ENCODE data around the gene APOBR. TPM values are rescaled to one million over a fixed set of nuclear protein-coding genes. Genes with fewer than 3 reads are reported as not detected.
"Not testable (repeated sequence)": the region's sequence is repeated elsewhere in the genome, so short reads cannot be mapped to it uniquely, and the experiment has no call there.

Gene APOBR
- total RNA-seq, 1 experiment from 2014 or later: 0.10 TPM

DNA sequence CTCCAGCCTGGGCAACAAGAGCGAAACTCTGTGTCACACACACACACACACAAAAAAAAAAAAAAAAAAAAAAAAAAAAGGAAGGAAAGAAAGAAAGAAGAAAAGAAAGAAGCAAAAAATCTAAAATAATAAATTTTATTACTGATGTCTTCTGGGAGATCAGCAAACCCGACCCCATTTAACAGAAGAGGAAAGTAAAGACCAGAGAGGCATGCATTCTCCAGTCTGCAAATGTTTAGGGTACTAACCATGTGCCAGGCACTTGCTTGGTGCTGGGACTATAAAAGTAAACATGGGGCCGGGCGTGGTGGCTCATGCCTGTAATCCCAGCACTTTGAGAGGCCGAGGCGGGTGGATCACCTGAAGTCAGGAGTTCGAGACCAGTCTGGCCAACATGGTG is 51.5 kb downstream of the APOBR start:
- in situ Hi-C loops (cut with HindIII; ENCODE audit: low sequenced_read_pairs); DNase-seq (ENCODE audit: low spot score): not testable (repeated sequence)

DNA sequence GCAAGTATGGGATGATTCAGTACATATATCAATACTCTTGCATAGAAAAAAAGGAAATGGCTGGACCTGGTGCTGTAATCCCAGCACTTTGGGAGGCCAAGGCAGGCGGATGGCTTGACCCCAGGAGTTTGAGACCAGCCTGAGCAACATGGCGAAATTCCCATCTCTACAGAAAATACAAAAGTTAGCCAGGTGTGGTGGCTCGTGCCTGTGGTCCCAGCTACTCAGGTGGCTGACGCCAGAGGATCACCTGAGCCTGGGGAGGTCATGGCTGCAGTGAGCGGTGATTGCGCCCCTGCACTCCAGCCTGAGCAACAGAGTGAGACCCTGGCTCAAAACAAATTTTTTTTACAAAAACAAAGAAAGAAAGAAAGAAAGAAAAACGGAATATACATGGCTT is 52.2 kb downstream of the APOBR start:
- no peak for DNase-seq (ENCODE audit: low spot score)
- in situ Hi-C loops (cut with HindIII; ENCODE audit: low sequenced_read_pairs): no loop called here

DNA sequence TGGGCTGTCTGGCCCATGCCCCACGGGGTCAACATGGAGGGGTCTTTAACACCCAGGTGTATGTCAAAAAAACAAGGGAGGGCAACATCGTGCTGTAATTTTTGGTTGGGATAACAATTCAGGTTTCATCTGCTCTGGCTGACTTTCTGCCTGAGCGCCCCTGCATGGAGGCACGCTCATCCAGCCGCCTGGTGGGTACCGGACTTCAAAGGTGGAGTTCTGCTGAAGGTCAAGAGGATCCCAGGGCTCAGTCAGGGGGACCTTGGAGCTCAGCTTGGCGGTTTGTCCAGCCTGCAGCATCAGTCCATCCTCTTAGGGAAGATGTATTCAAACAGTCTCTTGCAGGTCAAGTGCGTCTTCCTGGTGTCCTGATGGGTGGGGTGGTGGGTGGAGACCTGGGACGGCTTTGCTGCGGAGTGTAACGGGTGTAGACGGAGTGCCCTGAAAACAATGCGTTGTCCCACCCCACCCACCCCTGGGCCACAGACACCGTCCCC is 53.9 kb downstream of the APOBR start:
- no peak for DNase-seq (ENCODE audit: low spot score)
- in situ Hi-C loops (cut with HindIII; ENCODE audit: low sequenced_read_pairs): no loop called here

Other genes starting within 250 kb of the APOBR start
- gene SBK1, start 202.1 kb upstream of the APOBR start, total RNA-seq (2014; rRNA removed; shearing (Covaris generic)): 3.4 and 4.7 TPM in 2 replicates
- gene NPIPB6, start 131.1 kb upstream of the APOBR start, total RNA-seq (2014; rRNA removed; shearing (Covaris generic)): 1.4 TPM in 1 of 2 replicates, not detected in the other
- 276 and 428 TPM in 2 replicates for gene EIF3CL, start 90.8 kb upstream of the APOBR start, total RNA-seq (2014; rRNA removed; shearing (Covaris generic))
- not detected in 2 replicates for gene NPIPB7, start 22.3 kb upstream of the APOBR start, total RNA-seq (2014; rRNA removed; shearing (Covaris generic))
- gene CLN3, start 2.6 kb upstream of the APOBR start, total RNA-seq (2014; rRNA removed; shearing (Covaris generic)): 50.2 and 62.7 TPM in 2 replicates
- not detected in 2 replicates for gene IL27, start 12.2 kb downstream of the APOBR start, total RNA-seq (2014; rRNA removed; shearing (Covaris generic))
- 113 and 153 TPM in 2 replicates for gene NUPR1, start 44.3 kb downstream of the APOBR start, total RNA-seq (2014; rRNA removed; shearing (Covaris generic))
- 14.6 and 19.3 TPM in 2 replicates for gene SGF29, start 59.3 kb downstream of the APOBR start, total RNA-seq (2014; rRNA removed; shearing (Covaris generic))
- 0.98 TPM in 1 of 2 replicates, not detected in the other for gene SULT1A2, start 102.4 kb downstream of the APOBR start, total RNA-seq (2014; rRNA removed; shearing (Covaris generic))
- 32.2 and 38.8 TPM in 2 replicates for gene SULT1A1, start 115.4 kb downstream of the APOBR start, total RNA-seq (2014; rRNA removed; shearing (Covaris generic))
- gene NPIPB8, start 143.4 kb downstream of the APOBR start, total RNA-seq (2014; rRNA removed; shearing (Covaris generic)): not detected in 2 replicates
- 714 and 797 TPM in 2 replicates for gene EIF3C, start 216.8 kb downstream of the APOBR start, total RNA-seq (2014; rRNA removed; shearing (Covaris generic))